Stimulated activated CD4-positive, alpha-beta T cell treated with anti-CD3 and anti-CD28 coated beads, Interleukin-4, amount 100 ng/mL, for 1 hour (primary cell): ENCODE measurements around the gene ERCC1.
A peak's percentile ranks its signal among the peaks of the same experiment; 100 is the strongest.
"Not testable (repeated sequence)": the region's sequence is repeated elsewhere in the genome, so short reads cannot be mapped to it uniquely, and the experiment has no call there.

Experiments used
- DNase-seq: peaks from one replicate; pipeline ENCODE4 v3.0.0-alpha.2; 2020

Gene ERCC1

DNA sequence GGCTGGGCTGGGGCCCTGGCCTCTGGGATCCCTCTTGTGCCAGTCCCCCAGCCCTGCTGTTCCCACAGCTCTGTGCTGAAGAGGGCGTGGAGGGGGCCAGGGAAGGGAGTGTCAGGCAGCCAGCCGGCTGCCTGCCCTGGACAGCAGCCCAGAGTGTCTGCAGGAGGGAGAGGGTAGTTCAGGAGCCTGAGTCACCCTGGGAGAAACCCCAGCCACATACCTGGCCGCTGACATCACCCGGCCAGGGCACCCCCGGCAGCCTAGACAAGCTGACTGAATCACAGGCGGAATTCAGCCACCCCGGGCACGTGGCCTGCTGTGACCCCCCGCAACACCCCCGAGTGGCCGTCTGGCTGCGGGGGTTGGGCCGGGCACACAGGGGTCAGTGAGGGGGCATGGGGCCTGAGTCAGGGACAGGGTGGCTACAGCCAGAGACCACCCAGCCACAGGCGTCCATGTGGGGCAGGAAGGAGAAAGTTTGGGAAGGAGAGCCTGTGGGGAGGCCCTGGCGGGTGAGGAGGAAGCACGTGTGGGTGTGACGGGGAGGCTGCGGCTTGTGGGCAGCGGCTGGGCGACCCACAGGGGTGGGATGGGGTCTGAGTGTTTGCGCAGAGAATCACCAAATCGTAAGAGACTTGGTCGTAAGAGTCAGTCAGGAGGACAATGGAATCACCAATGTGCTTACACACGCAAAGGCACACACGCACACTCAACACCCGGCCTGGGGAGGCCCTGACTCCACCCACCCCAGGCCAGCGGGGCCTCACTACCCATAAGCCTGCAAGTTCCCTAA is 32.2 kb upstream of the ERCC1 start:
- peak; percentile 49 for DNase-seq

DNA sequence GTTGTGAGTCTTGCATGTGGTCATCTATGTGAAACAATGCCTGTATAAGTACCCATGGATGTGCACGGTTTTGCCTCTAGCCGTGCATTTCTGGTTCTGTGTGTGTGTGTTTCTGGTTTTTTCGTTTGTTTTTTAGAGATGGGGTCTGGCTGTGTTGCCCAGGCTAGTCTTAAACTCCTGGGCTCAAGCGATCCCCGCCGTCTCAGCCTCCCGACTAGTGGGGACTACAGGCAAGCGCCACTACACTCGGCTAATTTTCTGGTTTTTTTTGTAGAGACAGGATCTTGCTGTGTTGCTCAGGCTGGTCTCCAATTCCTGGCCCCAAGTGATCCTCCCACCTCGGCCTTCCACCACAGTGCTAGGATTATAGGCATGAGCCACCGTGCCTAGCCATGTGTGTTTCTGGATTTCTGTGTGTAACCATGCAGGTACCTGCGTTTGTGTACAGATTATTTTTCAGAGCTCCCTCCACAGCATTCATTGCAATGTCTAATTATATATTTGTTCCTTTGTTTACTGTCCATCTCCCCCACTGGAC is 28.2 kb upstream of the ERCC1 start:
- DNase-seq, result no peak

DNA sequence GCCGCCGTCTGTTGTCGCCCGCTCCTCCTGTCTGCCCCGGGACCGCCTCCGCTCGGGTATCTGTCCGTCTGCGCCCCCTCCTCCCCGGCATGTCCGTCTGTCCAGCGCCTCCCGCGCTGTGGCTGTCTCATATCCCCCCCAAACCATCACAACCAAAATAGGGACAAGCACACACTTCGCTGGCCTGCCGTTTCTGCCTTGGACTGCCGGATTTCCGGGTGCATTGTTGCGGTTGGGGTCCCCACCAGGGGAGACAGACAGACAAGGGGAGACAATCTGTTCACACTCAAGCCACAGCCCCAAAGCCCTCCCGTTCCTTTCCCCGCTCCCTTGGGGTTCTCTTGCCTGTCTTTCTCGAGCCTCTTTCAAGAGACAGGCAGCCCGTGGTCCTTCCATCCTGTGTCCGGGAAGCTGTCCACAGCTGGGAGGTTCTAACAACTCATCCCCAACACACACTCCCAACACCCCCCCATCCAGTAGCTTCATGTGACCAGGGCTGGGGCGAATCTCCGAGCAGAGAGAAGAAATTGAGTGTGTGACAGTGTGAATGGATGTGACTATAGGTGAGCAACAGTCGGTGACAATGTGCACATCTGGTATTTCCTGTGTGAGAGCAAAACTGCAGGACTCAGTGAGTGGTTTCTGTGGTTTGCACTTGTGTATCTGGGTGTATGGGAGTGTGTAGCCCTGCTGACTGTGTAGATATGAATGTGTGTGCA is 27.6 kb upstream of the ERCC1 start:
- no peak for DNase-seq

DNA sequence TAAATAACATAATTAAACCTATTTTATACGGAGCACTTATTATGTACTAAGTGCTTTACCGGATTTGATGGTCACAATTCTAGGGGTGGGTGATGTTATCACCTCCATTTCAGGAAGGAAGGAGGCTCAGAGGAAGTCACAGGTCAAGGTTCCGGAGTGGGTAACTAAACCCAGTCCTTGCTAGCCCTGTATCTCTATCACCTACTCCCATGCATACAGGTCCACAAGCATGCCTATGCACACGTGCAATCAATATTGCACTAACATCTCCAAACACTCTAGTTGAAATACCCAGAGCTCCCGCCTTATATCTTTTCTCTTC is 26.3 kb upstream of the ERCC1 start:
- DNase-seq, result no peak

DNA sequence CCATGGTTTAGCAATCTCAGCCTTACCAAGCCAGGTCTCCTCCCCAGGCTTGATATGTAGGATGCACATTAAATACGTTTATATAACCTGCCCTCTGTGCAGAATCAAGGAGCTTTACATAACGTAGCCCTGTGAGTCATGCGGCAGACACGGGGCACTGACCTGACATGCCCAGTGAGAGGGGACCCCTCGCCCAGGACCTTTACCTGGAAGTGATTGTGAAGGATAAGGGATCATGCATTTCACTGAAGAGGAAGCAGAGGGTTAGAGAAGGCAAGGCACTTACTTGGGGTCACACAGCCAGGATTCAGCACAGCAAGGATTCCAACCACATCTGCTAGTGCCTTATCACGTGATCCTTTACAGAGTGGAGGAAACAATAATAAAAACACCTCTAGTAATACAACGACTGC is 25.2 kb upstream of the ERCC1 start:
- no peak for DNase-seq

DNA sequence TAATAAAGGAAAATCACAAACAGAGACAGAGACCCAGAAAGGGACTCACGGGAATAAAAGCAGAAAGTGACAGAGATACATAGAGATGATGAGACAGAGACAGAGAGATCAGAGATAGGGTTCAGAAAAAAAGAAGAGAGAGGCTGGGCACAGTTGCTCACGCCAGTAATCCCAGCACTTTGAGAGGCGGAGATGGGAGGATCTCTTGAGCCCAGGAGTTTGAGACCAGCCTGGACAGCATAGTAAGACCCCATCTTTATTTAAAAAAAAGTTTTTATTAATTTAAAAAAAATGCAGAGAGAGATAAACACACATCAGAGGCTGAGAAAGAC is 24.7 kb upstream of the ERCC1 start:
- DNase-seq, result no peak

DNA sequence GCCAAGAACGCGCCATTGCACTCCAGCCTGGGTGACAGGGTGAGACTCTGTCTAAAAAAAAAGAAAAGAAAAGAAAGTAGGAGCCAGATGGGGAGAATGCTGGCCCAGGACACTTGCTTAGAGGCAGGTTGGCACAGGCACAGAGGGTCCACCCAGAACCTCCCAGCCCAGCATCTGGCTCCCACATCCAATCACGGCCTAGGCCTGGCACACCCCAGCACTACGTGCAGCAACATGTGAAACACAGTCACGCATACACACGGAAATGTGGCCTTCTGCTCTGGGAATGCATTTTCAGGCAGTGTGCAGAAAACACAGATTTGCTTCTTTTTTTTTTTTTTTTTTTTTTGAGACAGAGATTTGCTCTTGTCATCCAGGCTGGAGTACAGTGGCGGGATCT is 23.2 kb upstream of the ERCC1 start:
- no peak for DNase-seq

DNA sequence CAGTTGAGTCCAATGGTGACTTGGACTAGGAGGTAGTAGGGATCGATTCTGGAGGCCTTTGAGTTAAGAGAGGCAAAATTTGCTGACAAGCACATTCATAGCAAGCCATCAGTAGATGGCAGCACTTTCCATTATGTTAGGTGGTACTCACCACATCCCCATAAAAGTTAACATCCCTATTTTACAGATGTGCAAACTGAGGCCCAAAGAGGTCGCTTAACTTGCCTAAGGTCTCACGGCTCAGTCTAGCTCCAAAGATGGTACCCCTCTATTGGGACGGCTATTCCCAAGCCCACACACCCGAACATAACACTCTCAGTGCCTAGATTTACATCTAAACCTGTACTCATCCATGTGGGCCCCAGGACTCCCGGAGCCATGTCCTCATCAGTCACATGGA is 22.6 kb upstream of the ERCC1 start:
- DNase-seq, result no peak

DNA sequence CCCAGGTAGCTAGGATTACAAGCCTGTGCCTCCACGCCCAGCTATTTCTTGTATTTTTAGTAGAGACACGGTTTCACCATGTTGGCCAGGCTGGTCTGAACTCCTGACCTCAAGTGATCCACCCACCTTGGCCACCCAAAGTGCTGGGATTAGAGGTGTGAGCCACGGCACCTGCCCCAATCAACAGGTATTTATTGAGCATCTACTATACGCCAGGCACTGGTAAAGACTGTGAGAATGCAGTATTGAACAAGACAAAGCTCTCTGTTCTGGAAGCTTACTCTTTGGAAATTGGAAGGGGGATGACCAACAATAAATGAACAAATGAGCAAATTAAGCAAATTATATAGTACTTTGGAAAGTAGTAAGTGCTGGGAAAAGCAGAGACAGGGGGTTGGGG is 21.4 kb upstream of the ERCC1 start:
- DNase-seq, result no peak

DNA sequence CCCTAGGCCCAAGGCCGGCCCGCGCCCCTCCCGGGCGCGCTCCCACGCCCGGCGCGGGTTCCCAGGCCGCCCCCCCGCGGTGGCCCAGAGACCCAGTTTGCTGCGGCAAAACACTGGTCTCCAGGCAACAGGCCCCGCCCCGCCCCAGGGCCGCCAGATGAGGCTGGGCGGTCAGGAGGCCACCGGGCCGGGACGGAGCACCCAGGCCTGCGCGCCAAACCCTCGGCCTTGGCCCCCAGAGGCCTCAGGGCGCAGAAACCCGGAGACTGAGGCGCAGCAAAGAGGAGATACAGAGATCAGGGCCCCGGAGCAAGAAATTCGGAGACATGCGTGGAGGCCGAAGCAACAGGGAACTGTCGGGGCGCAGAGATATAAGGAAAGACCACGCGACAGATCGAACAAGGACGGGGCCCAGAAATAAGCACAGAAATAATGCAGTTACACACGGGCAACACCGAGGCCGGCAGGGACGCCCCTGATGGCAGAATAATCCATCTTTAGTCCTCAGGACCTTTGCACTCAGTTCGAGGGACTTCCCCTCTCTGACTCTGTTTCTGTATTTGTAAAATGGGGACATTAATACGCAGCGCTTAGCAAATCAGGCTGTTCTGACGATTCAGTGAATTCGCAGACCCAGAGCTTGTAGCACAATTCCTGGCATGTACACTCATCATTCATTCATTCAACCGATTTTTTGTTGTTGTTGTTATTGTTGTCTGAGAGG is 20.8 kb upstream of the ERCC1 start:
- peak; percentile 72 for DNase-seq

DNA sequence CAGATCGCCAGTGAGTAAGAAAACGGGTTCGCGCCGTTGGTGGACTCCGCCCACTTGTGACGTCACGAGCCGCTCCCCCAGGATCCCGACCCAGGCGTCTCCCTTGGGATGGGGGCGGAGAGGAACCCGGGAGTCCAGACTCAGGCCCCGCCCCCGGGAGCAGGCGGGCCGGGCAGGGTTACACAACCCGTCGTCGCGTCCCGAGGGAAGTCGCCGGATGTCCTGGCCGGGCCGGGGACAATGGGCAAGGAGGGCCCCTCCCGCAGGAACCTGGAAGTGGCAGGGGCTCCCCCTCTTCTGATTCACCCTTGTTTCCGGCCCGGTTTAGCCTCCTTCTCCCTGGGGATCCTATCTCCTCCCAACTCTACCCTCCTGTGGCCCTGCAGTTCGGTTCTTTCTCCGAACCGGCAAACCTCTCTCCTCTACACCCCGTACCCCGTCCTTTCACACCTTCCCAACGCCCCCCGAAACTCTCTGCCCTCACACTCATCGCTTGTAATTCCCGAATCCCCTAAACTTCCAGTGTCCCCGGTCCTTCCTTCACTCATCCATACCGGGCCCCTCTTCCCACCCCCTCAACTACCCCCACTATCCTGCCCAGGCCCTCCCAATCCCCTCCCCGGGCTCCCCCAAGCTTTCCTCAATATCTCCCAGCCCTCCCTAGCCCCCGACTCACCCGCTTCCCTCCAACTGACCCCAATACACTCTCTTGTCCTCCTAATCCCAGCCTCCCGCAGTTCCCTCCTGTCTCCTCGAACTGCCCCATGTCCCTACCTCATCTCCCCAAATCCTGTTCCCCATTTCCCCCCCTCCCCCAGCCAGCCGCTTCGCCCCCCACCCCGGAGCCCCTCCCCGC is 20.0 kb upstream of the ERCC1 start:
- DNase-seq, result peak; percentile 45

DNA sequence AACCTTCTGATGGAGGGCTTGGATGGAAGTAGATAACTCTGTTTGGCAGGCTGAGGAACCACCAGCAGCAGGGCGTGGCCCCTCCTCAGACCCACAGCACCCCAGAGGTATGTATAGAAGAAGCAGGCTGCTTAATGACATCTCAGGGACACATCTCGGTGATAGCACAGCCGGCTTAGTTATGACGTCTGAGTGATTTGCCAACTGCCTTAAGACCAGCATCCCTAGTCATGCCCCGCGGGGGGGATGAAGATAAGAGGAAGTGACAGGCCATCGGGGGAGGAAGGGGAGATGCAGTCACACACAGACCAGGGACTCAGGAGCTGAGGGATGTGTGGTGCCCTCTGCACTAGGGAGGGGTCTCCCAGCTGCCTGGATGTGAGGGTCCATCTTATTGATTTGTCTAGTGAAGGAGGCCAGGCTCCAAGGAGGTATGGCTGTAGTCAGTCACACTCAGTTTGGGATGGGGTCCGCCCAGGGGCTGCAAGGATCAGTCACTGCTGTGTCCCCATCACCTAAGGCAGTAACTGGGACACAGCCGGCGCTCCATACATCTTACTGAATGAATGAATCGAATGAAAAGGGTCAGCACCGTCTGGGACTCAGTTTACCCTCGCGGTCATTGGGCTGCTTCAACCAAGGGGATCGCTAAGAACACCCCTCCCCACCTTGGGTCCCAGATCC is 19.2 kb upstream of the ERCC1 start:
- DNase-seq, result peak; percentile 23

DNA sequence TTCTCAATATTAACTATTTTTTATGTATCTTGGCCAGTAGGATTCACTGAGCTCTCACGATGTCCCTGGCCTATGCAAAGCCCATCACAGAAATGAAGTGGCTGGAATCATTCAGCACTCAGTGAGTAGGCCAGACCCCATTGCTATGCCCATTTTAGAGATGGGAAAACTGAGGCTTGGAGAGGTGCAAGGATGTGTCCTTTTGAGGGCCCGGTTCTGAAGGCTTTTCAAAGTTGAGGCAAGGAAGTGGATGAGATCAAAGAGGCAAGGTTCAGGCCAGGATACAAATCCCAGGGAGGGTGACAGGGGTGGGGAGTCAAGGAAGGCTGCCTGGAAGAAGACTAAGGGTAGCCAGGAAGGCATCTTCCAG is 18.7 kb upstream of the ERCC1 start:
- no peak for DNase-seq

DNA sequence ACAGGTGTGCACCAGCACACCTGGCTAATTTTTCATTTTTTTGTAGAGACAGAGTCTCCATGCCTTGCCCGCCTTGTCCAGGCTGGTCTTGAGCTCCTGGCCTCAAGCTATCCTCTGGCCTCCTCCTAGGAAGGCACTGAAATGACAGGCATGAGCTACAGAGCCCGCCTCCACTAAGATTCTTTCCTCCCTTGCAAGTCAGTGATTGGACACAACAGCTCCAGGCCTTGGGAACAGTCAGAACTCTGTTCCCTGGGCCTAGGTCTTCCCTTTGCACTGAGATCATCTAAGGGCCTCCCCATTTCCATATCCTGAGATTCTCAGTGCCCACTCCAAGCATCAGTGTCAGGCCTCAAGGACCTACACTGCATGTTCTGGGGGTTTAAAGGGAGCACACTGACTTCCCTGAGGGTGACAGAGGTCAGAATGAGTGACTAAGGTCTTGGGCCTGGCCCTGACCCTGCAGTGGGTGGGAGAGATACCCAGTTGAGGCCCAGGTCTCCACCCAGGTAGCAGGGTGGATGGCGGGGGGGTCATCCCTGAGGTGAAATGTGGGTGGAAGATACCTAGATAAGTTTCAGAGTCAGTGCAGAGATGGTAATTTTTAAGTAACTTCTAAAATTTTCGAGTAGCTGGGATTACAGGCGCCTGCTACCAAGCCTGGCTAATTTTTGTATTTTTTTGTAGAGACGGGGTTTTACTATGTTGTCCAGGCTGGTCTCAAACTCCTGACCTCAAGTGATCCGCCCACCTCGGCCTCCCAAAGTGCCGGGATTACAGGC is 17.3 kb upstream of the ERCC1 start:
- DNase-seq, result no peak

DNA sequence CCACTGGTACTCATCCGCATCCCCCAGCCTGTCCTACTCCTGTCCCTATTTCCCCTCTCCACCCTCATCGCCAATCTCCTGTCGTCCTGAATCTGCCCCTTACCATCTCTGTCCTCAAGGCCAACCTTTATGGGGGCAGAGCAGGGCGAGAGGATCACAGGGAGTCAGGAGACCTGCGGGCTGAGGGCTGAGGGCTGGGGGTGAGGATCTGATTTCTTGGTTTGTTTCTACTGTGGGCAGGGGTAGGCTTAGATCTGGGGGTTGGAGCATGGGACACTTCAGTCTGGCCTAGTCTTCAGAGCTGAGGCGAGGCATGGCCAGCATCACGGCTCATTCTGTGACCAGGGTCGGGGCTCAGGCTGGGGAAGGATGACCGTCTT is 16.5 kb upstream of the ERCC1 start:
- no peak for DNase-seq

DNA sequence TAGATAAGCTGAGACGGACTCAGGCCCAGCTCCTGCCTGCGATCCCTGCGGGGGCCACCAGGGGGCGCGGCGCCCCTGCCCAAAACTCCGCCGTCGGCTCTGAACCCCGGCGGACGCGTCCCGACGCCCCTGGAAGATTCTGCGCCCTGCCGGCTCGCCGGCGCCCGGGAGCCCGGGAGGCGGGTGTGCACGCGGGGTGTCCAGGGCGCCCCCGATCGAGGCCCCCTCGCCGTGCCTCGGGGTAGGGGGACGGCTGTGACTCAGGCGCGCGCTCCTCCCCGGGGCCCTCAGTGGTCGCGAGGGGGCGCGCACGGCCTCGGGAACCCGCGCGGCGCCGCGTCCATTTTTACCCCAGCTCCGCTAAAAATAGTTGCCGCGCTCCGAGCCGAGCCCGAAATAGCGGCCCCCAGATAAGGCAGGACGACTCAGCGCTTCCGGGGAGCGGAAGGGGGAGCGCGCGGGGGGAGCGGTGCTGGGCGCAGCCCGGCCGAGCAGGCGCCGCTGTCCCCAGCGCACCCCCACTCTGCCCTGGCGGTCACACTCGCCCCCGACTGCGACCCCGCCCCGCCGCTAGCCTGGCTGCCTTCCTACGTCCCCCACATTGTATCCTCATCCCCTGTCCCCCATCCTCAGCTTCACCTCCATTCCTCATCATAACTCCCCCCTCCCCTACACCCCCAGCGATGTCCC is 16.0 kb upstream of the ERCC1 start:
- peak; percentile 83 for DNase-seq

DNA sequence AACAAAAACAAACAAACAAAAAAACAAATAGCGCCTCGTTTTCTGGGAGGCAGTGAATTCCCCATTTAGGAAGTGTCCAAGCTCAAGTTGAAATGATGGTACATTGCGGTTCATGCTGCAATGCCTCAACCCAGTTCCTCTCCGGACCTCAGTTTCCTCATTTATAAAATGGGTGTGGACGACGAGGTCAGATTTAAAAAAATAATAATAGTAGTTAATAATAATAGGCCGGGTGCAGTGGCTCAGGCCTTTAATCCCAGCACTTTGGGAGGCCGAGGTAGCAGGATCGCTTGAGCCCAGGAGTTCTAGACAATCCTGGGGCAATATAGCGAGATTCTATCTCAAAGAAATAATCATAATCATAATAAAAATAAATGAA is 15.5 kb upstream of the ERCC1 start:
- no peak for DNase-seq

DNA sequence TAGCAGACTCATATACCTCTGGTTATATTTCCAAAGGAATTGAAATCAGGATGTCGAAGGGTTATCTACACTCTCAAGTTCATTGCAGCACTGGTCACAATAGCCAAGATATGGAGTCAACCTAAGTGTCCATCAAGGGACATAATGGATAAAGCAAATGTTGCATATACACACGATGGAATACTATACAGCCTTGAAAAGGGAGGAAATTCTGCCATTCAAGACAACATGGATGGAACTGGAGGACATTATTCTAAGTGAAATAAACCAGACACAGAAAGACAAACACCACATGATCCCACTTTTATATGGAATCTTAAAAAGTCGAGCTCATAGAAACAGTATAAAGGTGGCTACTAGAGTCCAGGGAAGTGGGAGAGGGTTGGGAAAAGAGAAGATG is 13.6 kb upstream of the ERCC1 start:
- no peak for DNase-seq

DNA sequence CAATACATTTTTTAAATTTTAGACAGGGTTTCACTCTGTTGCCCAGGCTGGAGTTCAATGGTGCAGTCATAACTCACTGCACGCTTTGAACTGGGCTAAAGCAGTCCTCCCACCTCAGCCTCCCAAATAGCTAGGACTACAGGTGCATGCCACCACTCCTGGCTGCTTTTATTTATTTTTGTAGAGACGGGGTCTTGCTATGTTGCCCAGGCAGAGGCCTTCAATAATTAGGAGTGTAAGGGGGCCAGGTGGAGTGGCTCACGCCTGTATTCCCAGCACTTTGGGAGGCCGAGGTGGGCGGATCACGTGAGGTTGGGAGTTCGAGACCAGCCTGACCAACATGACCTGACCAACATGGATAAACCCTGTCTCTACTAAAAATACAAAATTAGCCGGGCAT is 8.8 kb upstream of the ERCC1 start:
- not testable (repeated sequence) for DNase-seq

DNA sequence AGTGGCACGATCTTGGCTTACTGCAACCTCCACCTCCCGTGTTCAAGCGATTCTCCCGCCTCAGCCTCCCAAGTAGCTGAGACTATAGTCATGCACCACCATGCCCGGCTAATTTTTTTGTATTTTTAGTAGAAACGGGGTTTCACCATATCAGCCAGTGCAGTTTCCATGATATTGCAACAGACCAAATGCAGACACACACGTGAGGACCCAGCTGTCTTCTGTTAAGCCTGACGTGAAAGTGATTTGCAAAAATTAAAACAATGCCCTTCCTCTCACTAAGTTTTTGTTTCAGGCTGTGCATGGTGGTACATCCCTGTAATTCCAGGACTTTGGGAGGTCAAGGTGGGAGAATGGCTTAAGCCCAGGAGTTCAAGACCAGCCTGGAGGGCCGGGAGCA is 7.3 kb upstream of the ERCC1 start:
- DNase-seq, result not testable (repeated sequence)

DNA sequence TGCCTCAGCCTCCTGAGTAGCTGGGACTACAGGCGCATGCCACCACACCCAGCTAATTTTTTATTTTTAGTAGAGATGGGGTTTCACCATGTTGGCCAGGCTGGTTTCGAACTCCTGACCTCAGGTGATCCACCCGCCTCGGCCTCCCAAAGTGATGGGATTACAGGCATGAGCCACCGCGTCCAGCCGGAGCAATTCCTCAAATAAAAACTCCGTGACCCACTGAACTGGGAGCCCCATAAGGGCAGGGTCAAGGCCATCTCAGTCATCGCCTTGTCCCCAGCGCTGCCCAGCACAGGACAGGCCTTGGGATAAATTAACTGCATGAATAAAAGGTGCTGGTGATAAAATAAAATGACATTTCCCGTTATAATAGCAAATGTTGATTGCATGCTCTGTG is 6.2 kb upstream of the ERCC1 start:
- DNase-seq, result not testable (repeated sequence)
